ENCODE results near the gene DDX3X. TPM values are rescaled to one million over a fixed set of nuclear protein-coding genes. Genes with fewer than 3 reads are reported as not detected.

Gene DDX3X
- total RNA-seq, 1 donor from 2014 or later, result 308 TPM

DNA sequence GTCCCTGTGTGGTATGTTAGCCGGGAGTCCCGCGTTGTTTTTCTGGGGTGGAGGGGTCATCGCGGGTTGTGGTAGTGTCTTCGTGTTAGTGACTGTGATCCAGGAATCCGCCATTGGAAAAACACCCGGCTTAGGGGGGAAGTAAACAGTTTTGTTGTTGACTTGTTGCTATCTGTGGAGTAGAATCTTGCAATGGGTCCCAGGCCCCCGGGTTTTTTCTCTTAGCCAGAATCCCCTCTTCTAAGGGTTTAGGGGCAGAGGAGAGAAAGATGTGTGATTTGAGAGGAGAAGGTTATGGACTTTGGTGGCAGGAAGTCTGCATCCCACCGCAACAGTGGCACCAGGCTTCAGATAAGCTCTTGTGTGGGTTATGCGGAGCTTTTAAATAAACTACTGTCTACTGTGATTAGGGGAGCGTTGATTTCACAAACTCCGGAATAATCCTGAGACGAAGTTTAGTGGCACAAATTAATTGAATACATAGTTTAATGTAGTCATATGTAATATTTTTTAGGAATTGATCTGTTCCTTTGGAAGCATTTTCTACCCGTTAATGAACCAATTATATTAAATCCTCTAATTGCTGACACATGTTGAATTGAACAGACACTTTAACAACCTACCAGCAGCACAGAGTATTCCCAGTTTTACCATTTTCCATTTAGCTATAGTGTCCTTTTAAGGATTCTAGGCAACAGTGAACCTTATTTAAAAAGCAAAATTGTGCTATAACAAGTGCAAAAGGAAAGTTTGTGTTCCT is 1.4 kb downstream of the DDX3X start:
- peak overlapping the region; percentile 99 for H3K27ac Mint-ChIP-seq
- peaks cover 13% of the 10 kb centered on the region for H3K36me3 Mint-ChIP-seq (ENCODE audit: insufficient read depth)
- DNase-seq (ENCODE audit: low spot score, unreplicated experiment), result no peak
- TF ChIP-seq, protein P1, sequence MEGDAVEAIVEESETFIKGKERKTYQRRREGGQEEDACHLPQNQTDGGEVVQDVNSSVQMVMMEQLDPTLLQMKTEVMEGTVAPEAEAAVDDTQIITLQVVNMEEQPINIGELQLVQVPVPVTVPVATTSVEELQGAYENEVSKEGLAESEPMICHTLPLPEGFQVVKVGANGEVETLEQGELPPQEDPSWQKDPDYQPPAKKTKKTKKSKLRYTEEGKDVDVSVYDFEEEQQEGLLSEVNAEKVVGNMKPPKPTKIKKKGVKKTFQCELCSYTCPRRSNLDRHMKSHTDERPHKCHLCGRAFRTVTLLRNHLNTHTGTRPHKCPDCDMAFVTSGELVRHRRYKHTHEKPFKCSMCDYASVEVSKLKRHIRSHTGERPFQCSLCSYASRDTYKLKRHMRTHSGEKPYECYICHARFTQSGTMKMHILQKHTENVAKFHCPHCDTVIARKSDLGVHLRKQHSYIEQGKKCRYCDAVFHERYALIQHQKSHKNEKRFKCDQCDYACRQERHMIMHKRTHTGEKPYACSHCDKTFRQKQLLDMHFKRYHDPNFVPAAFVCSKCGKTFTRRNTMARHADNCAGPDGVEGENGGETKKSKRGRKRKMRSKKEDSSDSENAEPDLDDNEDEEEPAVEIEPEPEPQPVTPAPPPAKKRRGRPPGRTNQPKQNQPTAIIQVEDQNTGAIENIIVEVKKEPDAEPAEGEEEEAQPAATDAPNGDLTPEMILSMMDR (IDR thresholded peaks at IDR 0.05; ENCODE audit: unreplicated experiment), result no peak
- H3K27me3 Mint-ChIP-seq, result no peaks in the 10 kb centered on the region
- peaks cover 18% of the 10 kb centered on the region for H3K4me1 Mint-ChIP-seq (ENCODE audit: low read depth)
- H3K9me3 Mint-ChIP-seq (ENCODE audit: low read depth), result peaks cover 4% of the 10 kb centered on the region
- H3K4me3 Mint-ChIP-seq (ENCODE audit: low read depth), result peak overlapping the region; percentile 80

GRCh38 chrX:41335958-41336331 is 2.0 kb downstream of the DDX3X start:
- TF ChIP-seq, protein P1 (IDR thresholded peaks at IDR 0.05; ENCODE audit: unreplicated experiment), result no peak
- Mint-ChIP-seq H3K27me3 (no peaks in the 10 kb centered on the region), H3K4me1 (ENCODE audit: low read depth) (peaks cover 16% of the 10 kb centered on the region), H3K36me3 (ENCODE audit: insufficient read depth) (peaks cover 13% of the 10 kb centered on the region), H3K9me3 (ENCODE audit: low read depth) (peaks cover 4% of the 10 kb centered on the region), H3K4me3 (ENCODE audit: low read depth) (peak overlapping the region; percentile 80), H3K27ac (peak overlapping the region; percentile 99)
- DNase-seq (ENCODE audit: low spot score, unreplicated experiment), result no peak

DNA sequence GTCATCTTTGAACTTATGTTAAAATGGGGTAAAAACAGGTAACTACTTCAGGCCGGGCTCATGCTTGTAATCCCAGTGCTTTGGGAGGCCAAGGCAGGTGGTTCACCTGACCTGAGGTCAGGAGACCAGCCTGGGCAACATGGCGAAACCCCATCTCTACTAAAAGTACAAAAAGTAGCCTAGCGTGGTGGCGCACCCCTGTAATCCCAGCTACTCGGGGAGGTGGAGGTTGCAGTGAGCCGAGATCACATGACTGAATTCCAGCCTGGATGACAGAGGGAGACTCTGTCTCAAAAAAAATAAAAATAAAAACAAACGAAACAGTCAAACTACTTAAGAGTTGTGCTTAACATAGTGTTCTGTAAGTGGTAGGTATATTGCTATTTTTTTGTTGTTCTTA is 2.5 kb downstream of the DDX3X start:
- no peak for DNase-seq (ENCODE audit: low spot score, unreplicated experiment)

DNA sequence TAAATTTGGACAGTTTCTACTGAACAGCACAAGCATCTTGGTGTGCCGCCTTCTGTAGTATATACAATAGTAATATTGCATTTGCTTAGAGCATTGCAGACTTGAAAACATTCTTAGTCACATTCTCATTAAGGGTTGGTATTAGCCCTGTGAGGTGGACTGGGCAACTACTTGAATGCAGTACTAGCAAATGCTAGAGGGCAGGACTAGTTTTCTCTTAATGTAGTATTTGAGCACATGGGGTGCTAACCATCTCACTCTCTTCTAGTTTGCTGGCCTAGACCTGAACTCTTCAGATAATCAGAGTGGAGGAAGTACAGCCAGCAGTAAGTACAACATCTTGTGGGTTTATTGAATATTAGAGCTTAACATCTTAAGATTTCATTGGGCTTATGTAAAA is 3.2 kb downstream of the DDX3X start:
- peak overlapping the region; percentile 80 for H3K4me3 Mint-ChIP-seq (ENCODE audit: low read depth)
- peaks cover 4% of the 10 kb centered on the region for H3K9me3 Mint-ChIP-seq (ENCODE audit: low read depth)
- H3K36me3 Mint-ChIP-seq (ENCODE audit: insufficient read depth), result peaks cover 14% of the 10 kb centered on the region
- no peak for DNase-seq (ENCODE audit: low spot score, unreplicated experiment)
- H3K4me1 Mint-ChIP-seq (ENCODE audit: low read depth), result peaks cover 13% of the 10 kb centered on the region
- no peaks in the 10 kb centered on the region for H3K27me3 Mint-ChIP-seq
- TF ChIP-seq, protein P1 (IDR thresholded peaks at IDR 0.05; ENCODE audit: unreplicated experiment), result no peak
- H3K27ac Mint-ChIP-seq, result no peak overlapping the region

More for the DNA sequence above, 2.5 kb downstream of the DDX3X start:
- peaks cover 14% of the 10 kb centered on the region for H3K36me3 Mint-ChIP-seq (ENCODE audit: insufficient read depth)
- H3K9me3 Mint-ChIP-seq (ENCODE audit: low read depth), result peaks cover 4% of the 10 kb centered on the region
- H3K27me3 Mint-ChIP-seq, result no peaks in the 10 kb centered on the region
- TF ChIP-seq, protein P1 (IDR thresholded peaks at IDR 0.05; ENCODE audit: unreplicated experiment), result no peak
- no peak overlapping the region for H3K27ac Mint-ChIP-seq
- peaks cover 16% of the 10 kb centered on the region for H3K4me1 Mint-ChIP-seq (ENCODE audit: low read depth)
- peak overlapping the region; percentile 80 for H3K4me3 Mint-ChIP-seq (ENCODE audit: low read depth)

GRCh38 chrX:41338436-41338835 is 4.5 kb downstream of the DDX3X start:
- TF ChIP-seq, protein P1 (IDR thresholded peaks at IDR 0.05; ENCODE audit: unreplicated experiment), result no peak
- H3K4me1 Mint-ChIP-seq (ENCODE audit: low read depth), result peaks cover 12% of the 10 kb centered on the region
- H3K4me3 Mint-ChIP-seq (ENCODE audit: low read depth), result peak overlapping the region; percentile 38
- H3K27me3 Mint-ChIP-seq, result no peaks in the 10 kb centered on the region
- peaks cover 4% of the 10 kb centered on the region for H3K9me3 Mint-ChIP-seq (ENCODE audit: low read depth)
- DNase-seq (ENCODE audit: low spot score, unreplicated experiment), result no peak
- H3K36me3 Mint-ChIP-seq (ENCODE audit: insufficient read depth), result peaks cover 20% of the 10 kb centered on the region
- H3K27ac Mint-ChIP-seq, result peak overlapping the region; percentile 31
